Upper lobe of left lung (tissue), 6 donors: ENCODE data around the gene GNL1. TPM values are rescaled to one million over a fixed set of nuclear protein-coding genes. Genes with fewer than 3 reads are reported as not detected.

Source experiments
- ATAC-seq, 2 donors: fragments of 200-7000 bp; cut with Tn5 transposase; one replicate each; pipeline ENCODE4 v1.9.1; 2022; ENCODE audit warnings: mild to moderate bottlenecking in 2 of 2, moderate library complexity in 2 of 2; ENCODE audit not compliant: low FRiP score in 2 of 2
- DNase-seq, 2 donors: peaks; one replicate each; pipeline ENCODE4 v3.0.0-alpha.2; 2019 to 2020
- H3K27ac ChIP-seq, 4 donors: fragments of 200-600 bp; sonication (generic); one replicate each; pipeline ENCODE4 v1.5.1; 2016 to 2019
- H3K27me3 ChIP-seq, 4 donors: fragments of 200-600 bp; sonication (generic); one replicate each; pipeline ENCODE4 v1.5.1; 2017 to 2019
- H3K36me3 ChIP-seq, 4 donors: fragments of 200-600 bp; sonication (generic); one replicate each; pipeline ENCODE4 v1.5.1; 2016 to 2019
- H3K4me1 ChIP-seq, 4 donors: fragments of 200-600 bp; sonication (generic); one replicate each; pipeline ENCODE4 v1.5.1; 2018 to 2019
- H3K4me3 ChIP-seq, 4 donors: fragments of 200-600 bp; sonication (generic); one replicate each; pipeline ENCODE4 v1.5.1; 2017 to 2019; ENCODE audit warnings: mild to moderate bottlenecking in 2 of 4, moderate library complexity in 1 of 4
- H3K9me3 ChIP-seq, 4 donors: fragments of 200-600 bp; sonication (generic); one replicate each; pipeline ENCODE4 v1.5.1; 2018 to 2019
- EP300 ChIP-seq, 4 donors: sonication (generic); formaldehyde crosslinking; IDR thresholded peaks; one replicate each; pipeline ENCODE4 v1.5.1; 2017; ENCODE audit warnings: antibody characterized with exemption in 4 of 4, control low read depth in 2 of 4
- POLR2A ChIP-seq, 4 donors: fragments of 450-650 bp; IDR thresholded peaks; one replicate each; pipeline ENCODE4 v1.5.1; 2016 to 2017; ENCODE audit warnings: antibody characterized with exemption in 4 of 4, mild to moderate bottlenecking in 2 of 4
- POLR2AphosphoS5 ChIP-seq, 2 donors: sonication (generic); formaldehyde crosslinking; IDR thresholded peaks; one replicate each; pipeline ENCODE4 v1.5.1; 2017; ENCODE audit warnings: antibody characterized with exemption in 2 of 2
- WGBS, 2 donors: methylation state at CpG; one replicate each; pipeline ENCODE4 v1.1.5; 2017 to 2018; 5-methylcytosine and 5-hydroxymethylcytosine counted together
- total RNA-seq, 6 donors: library from RNA; depleted of rRNA in 4 of 6; stranded (reverse); fragments of >200 nt in 4 of 6; gene quantifications; one replicate each; pipeline versions ENCODE4 v1.1.0 to v1.2.1, GENCODE V29; 2016 to 2021
- TF ChIP-seq, protein P1 (sequence below), 6 experiments: fragments of 450-650 bp in 4 of 6; fragments of 200-600 bp in 2 of 6; sonication (generic) in 2 of 6; IDR thresholded peaks; one replicate each; pipeline ENCODE4 v1.5.1; 2016 to 2019; ENCODE audit warnings: antibody characterized with exemption in 6 of 6
- donor health status: DM: no; HTN: no; CAD: no; lungs with moderate emphysema.
- donor health status: DM: no; HTN: yes; CAD: no; lungs with severe emphysema.

The GNL1 gene
- total RNA-seq, 6 donors from 2014 or later, result 30.4 to 60.6 (median 51.2) TPM

DNA sequence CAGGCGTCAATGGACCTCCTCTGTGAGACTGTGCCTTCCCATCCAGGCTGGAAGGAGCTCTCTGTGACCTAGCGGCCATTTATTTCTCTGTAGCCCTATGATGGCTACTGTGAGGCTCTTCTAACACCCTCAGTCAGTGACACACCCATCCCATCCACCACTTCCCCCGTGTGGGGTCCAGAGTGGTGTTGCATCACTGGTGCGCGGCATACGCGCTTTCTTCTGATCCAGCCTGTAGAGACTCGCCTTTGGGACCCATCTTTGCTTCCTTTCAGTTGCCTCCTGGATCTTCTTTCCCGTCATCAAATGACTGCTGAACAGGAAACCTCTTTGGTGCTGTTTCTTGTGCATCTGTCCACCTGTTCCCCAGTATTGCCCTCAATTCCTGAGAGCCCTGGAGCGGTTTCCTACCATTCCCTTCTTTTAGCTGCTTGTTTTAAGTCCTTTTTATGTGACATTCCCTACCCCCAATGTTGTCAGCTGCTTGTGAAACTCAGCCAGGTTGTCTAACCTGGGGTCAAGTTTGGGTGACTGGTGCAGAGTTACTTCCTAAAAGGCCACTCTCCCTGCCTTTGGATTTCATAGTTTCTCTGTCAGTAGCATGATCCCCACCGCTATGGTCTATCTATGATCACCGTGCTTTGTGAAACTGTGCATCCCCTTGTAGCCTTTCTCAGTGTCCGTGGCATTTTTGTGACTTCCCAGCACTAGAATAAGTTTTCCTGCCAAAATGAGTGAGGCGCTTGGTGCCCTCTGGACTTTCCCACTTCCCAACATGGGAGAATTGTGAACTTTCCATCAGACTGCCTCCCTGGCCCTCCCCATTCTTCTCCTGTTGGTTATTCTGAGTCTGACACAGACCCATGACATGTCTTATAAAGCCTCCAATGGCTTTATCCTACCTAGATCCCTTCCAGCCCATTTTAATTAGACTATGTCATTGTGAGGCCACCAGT lies 6.5 kb upstream of the GNL1 start:
- DNase-seq (no peak), ATAC-seq (no peak)
- WGBS, 2 donors, result 87 to 90% methylated on average over 14 of the region's 14 CpGs
- Histone ChIP-seq H3K9me3 (no peaks in the 10 kb centered on the region), H3K4me3 (no peak overlapping the region), H3K27me3 (no peaks in the 10 kb centered on the region), H3K36me3 (peaks cover 4 to 25% (median 17%) of the 10 kb centered on the region in 4 donors), H3K27ac (no peak overlapping the region), H3K4me1 (peaks cover 6 to 9% (median 8%) of the 10 kb centered on the region in 4 donors)
- no peak for TF ChIP-seq EP300 (IDR thresholded peaks at IDR 0.05)
- TF ChIP-seq POLR2AphosphoS5 (IDR thresholded peaks at IDR 0.05), result no peak
- TF ChIP-seq, protein P1, sequence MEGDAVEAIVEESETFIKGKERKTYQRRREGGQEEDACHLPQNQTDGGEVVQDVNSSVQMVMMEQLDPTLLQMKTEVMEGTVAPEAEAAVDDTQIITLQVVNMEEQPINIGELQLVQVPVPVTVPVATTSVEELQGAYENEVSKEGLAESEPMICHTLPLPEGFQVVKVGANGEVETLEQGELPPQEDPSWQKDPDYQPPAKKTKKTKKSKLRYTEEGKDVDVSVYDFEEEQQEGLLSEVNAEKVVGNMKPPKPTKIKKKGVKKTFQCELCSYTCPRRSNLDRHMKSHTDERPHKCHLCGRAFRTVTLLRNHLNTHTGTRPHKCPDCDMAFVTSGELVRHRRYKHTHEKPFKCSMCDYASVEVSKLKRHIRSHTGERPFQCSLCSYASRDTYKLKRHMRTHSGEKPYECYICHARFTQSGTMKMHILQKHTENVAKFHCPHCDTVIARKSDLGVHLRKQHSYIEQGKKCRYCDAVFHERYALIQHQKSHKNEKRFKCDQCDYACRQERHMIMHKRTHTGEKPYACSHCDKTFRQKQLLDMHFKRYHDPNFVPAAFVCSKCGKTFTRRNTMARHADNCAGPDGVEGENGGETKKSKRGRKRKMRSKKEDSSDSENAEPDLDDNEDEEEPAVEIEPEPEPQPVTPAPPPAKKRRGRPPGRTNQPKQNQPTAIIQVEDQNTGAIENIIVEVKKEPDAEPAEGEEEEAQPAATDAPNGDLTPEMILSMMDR (IDR thresholded peaks at IDR 0.05), result no peak
- TF ChIP-seq POLR2A (IDR thresholded peaks at IDR 0.05), result no peak

DNA sequence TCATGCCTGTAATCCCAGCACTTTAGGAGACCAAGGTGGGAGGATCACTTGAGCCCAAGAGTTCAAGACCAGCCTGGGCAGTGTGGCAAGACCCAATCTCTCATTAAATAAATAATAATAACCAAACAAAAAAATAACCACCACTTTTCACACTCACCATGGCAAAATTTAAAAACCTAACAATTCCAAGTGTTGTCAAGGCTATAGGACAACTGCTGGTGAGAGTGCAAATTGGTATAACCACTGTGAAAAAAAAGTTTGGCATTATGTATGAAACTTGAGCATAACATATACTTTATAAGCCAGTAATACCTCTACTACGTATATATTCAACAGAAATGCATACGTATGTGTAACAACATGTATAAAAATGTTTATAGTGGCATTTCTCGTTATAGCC lies 4.6 kb upstream of the GNL1 start:
- no peaks in the 10 kb centered on the region for H3K9me3 ChIP-seq
- no peak for ATAC-seq
- no peak for DNase-seq
- no peak for TF ChIP-seq EP300 (IDR thresholded peaks at IDR 0.05)
- TF ChIP-seq POLR2A (IDR thresholded peaks at IDR 0.05), result no peak
- TF ChIP-seq, protein P1 (IDR thresholded peaks at IDR 0.05), result no peak
- TF ChIP-seq POLR2AphosphoS5 (IDR thresholded peaks at IDR 0.05), result no peak
- no peaks in the 10 kb centered on the region for H3K27me3 ChIP-seq
- no peak overlapping the region for H3K4me3 ChIP-seq
- H3K36me3 ChIP-seq, result peaks cover 4 to 25% (median 17%) of the 10 kb centered on the region in 4 donors
- 94 to 98% methylated on average over 3 of the region's 3 CpGs for WGBS, 2 donors
- peaks cover 9 to 13% (median 10%) of the 10 kb centered on the region in 4 donors for H3K4me1 ChIP-seq
- H3K27ac ChIP-seq, result no peak overlapping the region

DNA sequence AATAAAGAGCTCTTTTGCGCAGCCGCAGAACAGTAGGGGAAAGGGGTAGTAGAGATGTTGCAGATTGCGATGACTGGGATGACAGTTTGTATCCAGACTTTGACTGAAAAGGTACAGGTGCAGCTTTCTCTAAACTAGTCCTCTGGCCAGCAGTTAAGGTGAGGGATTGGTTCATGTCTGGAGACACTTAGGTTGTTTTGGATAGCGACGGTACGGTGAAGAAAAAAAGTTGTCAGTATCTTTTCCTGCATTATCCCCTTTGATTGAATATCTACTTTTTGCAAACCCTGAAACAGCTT lies 1.3 kb upstream of the GNL1 start:
- H3K4me3 ChIP-seq, result peak overlapping the region; percentile 88 to 94 (median 92)
- H3K27ac ChIP-seq, result peak overlapping the region; percentile 96 to 99 (median 98)
- H3K27me3 ChIP-seq, result no peaks in the 10 kb centered on the region
- H3K36me3 ChIP-seq, result peaks cover under 1 to 31% (median 29%) of the 10 kb centered on the region in 4 donors
- ATAC-seq (no peak), DNase-seq (no peak)
- H3K9me3 ChIP-seq, result no peaks in the 10 kb centered on the region
- H3K4me1 ChIP-seq, result peaks cover 17 to 25% (median 22%) of the 10 kb centered on the region in 4 donors
- 1 to 2% methylated on average over 6 of the region's 6 CpGs for WGBS, 2 donors
- TF ChIP-seq, protein P1 (IDR thresholded peaks at IDR 0.05), result no peak
- TF ChIP-seq POLR2AphosphoS5 (IDR thresholded peaks at IDR 0.05) (no peak), EP300 (IDR thresholded peaks at IDR 0.05) (no peak), POLR2A (IDR thresholded peaks at IDR 0.05) (no peak)

DNA sequence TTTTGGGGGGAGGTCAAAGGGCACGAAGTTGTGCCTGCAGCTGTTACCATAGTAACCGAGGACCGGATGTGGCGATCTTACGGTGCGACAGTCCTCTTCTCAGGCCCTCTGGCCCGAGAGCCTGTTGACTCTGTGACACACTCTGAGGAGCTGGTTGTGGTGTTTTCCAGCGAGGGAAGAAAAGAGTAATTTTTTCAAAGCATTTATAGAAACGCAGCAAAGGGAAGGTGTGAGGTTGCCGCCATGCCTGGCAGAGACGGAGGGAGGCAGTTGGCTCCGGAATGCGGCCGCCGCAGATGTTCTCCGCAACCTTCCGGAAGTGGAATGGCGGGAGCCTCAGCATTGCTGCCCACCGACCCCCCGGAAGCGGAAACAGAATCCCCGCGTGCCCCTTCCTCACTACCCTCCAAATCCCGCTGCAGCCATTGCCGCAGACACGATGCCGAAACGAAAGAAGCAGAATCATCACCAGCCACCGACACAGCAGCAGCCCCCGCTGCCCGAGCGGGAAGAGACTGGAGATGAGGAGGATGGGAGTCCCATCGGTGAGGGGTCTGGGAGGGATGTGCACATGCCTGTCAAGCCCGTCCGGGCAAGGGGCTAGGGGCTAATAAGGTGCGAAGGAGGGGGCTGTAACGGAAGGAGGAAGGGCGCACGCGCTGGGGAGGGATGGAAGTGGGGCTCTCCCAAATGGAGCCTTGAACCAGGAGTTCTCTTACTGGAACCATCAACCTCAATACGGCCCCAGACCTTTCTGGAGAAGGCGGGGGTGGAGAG lies 805 bp upstream of the GNL1 start, which contains the start of gene PRR3:
Gene PRR3, plus strand, starts transcription at position 390 of the 777 bp plus-strand sequence. Its CDS starts 50 bp downstream, at position 440.
- Histone ChIP-seq H3K36me3 (peaks cover 0 to 31% (median 29%) of the 10 kb centered on the region in 4 donors), H3K9me3 (no peaks in the 10 kb centered on the region), H3K4me3 (peak within 1 kb of the TSS; percentile 88 to 94 (median 92)), H3K27me3 (no peaks in the 10 kb centered on the region), H3K4me1 (peaks cover 17 to 25% (median 22%) of the 10 kb centered on the region in 4 donors), H3K27ac (peak within 1 kb of the TSS; percentile 96 to 99 (median 98))
- WGBS, 2 donors, result 0% methylated on average over 28 to 42 of the region's 42 CpGs
- DNase-seq (peak; percentile 87 to 94), ATAC-seq (peak; percentile 90 to 94)
- TF ChIP-seq EP300 (IDR thresholded peaks at IDR 0.05) (peak in 1 of 4 donors; percentile 32), POLR2AphosphoS5 (IDR thresholded peaks at IDR 0.05) (peak; percentile 18 to 39), POLR2A (IDR thresholded peaks at IDR 0.05) (peak in 3 of 4 donors; percentile 21 to 76 (median 51))
- TF ChIP-seq, protein P1 (IDR thresholded peaks at IDR 0.05), result no peak
